ENCODE measurements around the gene AREG. TPM values are rescaled to one million over a fixed set of nuclear protein-coding genes. Genes with fewer than 3 reads are reported as not detected.

Gene AREG
- total RNA-seq, 1 donor, result 0.54 TPM

- no peak for DNase-seq (ENCODE audit: low read depth)
- no peak for TF ChIP-seq CTCF (IDR thresholded peaks at IDR 0.05; ENCODE audit: insufficient read depth, low read length)
- no peak overlapping the region for H3K4me3 ChIP-seq (ENCODE audit: low read depth, low read length)
Observed at GRCh38 chr4:74428276-74428675, 16.7 kb upstream of the AREG start.

- H3K4me3 ChIP-seq (ENCODE audit: low read depth, low read length), result no peak overlapping the region
- no peak for TF ChIP-seq CTCF (IDR thresholded peaks at IDR 0.05; ENCODE audit: insufficient read depth, low read length)
- DNase-seq (ENCODE audit: low read depth), result no peak
Observed at GRCh38 chr4:74431113-74431826, 13.7 kb upstream of the AREG start.

GRCh38 chr4:74433043-74433442, 11.9 kb upstream of the AREG start:
- TF ChIP-seq CTCF (IDR thresholded peaks at IDR 0.05; ENCODE audit: insufficient read depth, low read length), result no peak
- no peak overlapping the region for H3K4me3 ChIP-seq (ENCODE audit: low read depth, low read length)
- peak; percentile 26 for DNase-seq (ENCODE audit: low read depth)

GRCh38 chr4:74433541-74434172, 11.3 kb upstream of the AREG start:
- no peak overlapping the region for H3K4me3 ChIP-seq (ENCODE audit: low read depth, low read length)

GRCh38 chr4:74435296-74435695, 9.6 kb upstream of the AREG start:
- DNase-seq (ENCODE audit: low read depth), result no peak
- no peak for TF ChIP-seq CTCF (IDR thresholded peaks at IDR 0.05; ENCODE audit: insufficient read depth, low read length)
- H3K4me3 ChIP-seq (ENCODE audit: low read depth, low read length), result no peak overlapping the region

More at GRCh38 chr4:74433541-74434172, 11.3 kb upstream of the AREG start:
- DNase-seq (ENCODE audit: low read depth), result no peak
- TF ChIP-seq CTCF (IDR thresholded peaks at IDR 0.05; ENCODE audit: insufficient read depth, low read length), result no peak

- H3K4me3 ChIP-seq (ENCODE audit: low read depth, low read length), result no peak overlapping the region
- no peak for TF ChIP-seq CTCF (IDR thresholded peaks at IDR 0.05; ENCODE audit: insufficient read depth, low read length)
- DNase-seq (ENCODE audit: low read depth), result no peak
Observed at GRCh38 chr4:74437866-74438265, 7.1 kb upstream of the AREG start.
